NCI-H187 (cell line): ENCODE results near the gene ADAM12.
"Not testable (repeated sequence)": the region's sequence is repeated elsewhere in the genome, so short reads cannot be mapped to it uniquely, and the experiment has no call there.

Experiments
- DNase-seq, 2 experiments: peaks; one replicate each; lab custom pipeline; 2025; lab: John Stamatoyannopoulos, UW

The ADAM12 gene

GRCh38 chr10:126057494-126057893 lies 330.8 kb downstream of the ADAM12 start:
- no peak for DNase-seq

- no peak for DNase-seq
Observed at GRCh38 chr10:126054191-126054590, 334.1 kb downstream of the ADAM12 start.

DNA sequence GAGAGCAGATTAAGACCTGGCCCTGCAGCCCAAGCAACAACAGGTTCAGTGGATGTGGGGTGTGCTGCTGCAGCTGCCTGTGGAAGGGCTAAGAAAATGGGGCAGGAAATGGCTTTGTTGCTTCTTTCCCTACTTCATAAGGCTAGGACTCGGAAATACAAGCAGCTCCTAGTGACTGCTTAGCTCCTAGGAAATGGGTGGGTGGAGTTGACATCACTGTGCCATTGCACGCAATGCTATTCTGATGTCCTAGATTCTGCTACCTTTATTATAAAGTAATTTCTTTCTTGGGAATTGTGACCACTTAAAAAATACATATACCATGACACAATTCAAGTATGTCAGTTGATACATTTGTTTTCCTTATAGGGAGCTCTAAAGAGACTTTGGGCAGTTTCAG lies 336.1 kb downstream of the ADAM12 start:
- DNase-seq, result no peak

GRCh38 chr10:126049759-126050700 lies 338.2 kb downstream of the ADAM12 start:
- DNase-seq, result no peak

DNA sequence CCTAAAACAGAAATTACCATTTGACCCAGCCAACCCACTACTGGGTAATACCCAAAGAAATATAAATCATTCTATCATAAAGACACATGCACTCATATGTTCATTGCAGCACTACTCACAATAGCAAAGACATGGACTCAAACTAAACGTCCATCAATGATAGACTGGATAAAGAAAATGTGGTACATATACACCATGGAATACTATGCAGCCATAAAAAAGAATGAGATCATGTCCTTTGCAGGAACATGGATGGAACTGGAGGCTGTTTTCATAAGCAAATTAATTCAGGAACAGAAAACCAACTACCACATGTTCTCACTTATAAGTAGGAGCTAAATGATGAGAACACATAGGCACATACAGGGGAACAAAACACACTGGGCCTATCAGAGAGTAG lies 340.5 kb downstream of the ADAM12 start:
- not testable (repeated sequence) for DNase-seq

DNA sequence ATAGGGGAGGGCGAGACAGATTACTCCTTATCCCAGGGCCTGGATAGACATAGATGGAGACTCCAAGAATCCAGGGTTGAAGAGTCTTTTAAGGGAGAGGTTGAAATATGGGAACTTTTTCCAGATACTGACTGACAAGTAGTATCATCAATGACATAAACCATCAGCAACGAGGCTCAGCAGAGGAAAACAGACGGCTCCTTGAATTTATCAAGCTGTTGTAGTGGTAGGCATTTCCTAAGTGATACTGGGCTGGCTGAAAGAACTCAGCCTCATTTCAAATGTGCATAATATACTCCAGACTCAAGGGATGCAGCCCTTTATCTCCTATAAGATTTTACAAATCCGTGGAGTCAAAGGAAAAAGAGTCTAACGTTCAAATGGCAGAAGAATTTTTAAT lies 341.4 kb downstream of the ADAM12 start:
- DNase-seq, result no peak

GRCh38 chr10:126045861-126046260 lies 342.4 kb downstream of the ADAM12 start:
- no peak for DNase-seq

GRCh38 chr10:126043389-126043788 lies 344.9 kb downstream of the ADAM12 start:
- DNase-seq, result no peak

DNA sequence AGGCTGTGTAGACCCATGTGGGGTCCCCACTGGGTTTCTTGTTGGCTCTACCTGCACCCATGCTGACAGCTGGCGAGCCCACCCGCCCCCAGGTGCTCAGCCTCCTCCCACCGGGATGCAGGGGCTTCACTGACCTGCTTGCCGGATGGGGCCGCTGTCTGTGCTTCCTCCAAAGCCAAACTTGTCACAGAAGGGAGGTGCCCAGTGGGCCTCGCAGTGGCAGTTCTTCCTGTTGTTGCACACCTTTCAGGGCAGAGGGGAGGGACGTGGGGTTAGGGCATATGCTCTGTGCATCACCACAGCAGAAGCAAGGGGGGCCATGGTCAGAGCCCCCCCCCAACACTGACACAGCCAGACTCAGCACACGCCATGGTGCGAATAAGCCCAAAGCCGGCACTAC lies 345.4 kb downstream of the ADAM12 start:
- no peak for DNase-seq

DNA sequence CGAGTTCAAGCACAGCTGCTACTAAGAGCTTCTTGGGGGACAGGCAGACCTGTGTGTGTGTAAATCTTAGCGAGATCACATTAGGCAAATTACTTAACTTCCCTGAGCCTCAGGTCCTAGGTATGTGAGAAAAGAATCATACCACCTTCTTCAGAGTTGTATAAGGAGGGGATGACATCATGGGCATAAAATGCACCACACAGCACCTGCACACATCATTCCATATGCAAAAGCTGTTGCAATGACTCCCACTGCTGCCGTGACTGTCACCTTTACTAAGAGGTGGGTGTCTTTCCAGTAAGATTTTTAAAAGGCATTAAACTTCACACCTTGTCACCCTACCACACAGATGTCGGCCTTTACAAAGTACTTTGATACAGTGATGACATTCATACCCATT lies 345.9 kb downstream of the ADAM12 start:
- no peak for DNase-seq

DNA sequence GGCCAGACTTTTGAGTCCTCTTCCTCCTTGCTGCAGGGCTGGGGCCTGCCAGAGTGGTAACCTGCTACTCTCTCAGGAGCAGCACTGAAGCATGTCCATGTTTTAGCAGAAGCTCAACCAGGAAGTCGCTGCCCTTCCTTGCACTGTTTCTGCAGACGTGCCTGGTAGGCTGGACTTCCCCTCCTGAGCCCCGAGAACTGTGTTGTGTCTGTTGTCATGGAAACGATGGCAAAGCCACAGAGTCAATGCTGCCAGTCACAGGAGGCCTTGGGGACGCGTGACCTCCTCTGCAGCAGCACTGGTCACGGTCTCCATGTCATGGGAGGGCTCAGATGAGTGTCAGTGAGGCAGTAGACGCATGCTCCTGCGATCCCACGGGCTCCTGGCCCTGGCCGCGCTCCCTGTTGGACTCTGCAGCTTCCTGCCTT lies 346.5 kb downstream of the ADAM12 start:
- DNase-seq, result no peak

GRCh38 chr10:126041117-126041516 lies 347.2 kb downstream of the ADAM12 start:
- no peak for DNase-seq

GRCh38 chr10:126037946-126038345 lies 350.3 kb downstream of the ADAM12 start:
- DNase-seq, result no peak

DNA sequence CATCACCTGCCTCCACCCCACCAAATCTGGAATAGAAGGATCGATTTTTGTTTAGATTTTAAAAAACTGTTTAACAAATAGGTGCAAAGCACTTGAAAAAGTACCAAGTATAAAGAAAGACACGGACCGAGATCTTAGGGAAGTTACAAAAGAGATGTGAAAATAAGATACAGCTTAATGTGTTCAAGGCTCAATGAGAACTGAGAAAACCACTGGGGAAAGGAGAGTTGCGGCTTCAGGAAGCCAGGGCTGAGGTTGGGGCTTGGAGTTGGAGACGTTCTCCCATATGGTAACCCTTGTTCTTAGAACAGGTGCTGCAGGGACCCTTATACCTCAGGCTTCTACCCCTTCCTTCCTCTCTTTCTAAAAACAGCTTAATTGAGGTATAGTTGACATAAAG lies 351.8 kb downstream of the ADAM12 start:
- no peak for DNase-seq

DNA sequence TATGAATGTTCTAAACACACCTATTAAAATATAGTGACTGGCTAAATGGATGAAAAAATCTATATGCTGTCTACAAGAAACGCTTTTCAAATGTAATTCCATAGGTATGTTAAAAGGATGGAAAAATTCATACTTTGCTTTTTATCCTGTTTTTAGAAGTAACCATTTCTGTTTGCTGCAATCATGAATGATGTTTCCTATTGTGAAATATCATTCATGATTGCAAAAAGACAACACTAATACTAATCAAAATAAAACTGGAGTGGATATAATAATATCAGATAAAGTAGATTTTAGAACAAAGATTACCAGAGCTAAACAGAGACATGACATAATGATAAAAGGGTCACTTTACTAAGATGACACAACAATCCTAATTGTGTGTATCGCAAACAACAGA lies 353.7 kb downstream of the ADAM12 start:
- no peak for DNase-seq

DNA sequence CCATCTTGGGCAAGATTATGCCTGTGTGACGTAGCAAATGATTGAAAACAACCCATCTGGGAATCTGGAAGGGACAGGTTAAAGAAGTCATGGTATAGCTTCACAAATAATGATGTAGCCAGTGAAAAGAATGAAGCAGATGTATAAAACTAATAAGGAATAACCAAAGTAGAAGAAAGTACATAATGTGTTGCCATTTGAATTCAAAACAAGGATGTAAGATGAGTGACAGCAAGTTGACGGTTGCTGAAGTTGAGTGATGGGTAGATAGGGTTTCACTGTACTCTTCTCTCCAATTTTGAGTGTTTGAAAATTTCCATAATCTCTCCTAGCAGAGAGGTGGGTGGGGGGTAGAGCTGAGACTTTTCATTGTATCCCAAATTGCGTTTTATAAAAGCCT lies 358.3 kb downstream of the ADAM12 start:
- DNase-seq, result no peak

- DNase-seq, result no peak
Observed at GRCh38 chr10:126027692-126028091, 360.6 kb downstream of the ADAM12 start.

GRCh38 chr10:126022841-126023240 lies 365.4 kb downstream of the ADAM12 start:
- no peak for DNase-seq

GRCh38 chr10:126021833-126022500 lies 366.3 kb downstream of the ADAM12 start:
- DNase-seq, result no peak

- no peak for DNase-seq
Observed at GRCh38 chr10:126017961-126018560, 370.2 kb downstream of the ADAM12 start.

DNA sequence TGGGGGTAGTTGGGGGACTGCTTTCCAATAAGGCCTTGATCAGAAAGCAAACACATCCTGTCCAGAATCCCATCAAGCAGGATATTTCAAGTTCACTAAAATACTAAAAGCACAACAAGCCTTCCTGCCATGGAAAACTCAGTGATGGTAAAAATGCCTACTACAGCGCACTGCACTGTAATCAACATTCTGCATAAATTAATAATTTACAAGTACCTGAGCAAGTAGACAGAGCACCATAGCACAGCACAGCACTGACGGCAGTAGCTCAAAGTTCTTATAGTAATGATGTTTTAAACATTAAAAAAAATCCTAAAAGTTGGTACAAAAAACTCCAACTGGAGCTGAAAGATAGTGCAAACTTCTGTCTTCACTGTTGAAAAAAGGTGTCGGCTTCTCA lies 371.4 kb downstream of the ADAM12 start:
- no peak for DNase-seq

DNA sequence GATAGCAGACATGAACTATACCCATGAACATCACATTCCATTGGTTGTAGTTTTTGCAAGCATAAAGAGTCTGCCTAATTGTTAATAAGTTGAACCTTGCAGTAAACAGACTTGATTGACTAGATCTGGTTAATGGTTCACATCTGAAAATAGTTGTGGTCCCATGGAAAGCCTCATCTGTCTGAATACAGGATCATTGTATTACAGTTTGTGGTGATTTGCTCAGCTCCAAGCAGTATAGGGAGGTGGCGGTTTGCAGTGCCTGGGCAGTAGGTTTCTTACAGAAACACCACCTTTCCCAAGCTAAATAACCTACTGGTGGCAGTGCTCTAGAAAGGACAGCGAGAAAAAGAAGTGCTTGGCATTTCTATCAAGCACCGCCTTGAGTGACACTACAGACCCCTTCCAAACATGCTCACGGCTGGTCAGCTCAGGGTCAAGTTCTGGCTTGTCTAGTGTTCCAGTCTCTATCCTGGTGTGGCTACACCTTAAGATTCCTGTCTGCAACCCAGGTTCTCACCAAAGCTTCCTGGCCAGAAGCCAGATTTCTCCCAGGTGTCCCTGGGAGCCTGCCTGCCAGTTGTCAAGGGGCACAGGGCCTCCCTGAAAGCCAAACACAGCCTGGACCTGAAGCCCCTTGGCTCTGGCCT lies 372.0 kb downstream of the ADAM12 start:
- no peak for DNase-seq
